Measurements from ENCODE around the gene ZNF665.

- TF ChIP-seq CTCF (conservative IDR thresholded peaks at IDR 0.05; ENCODE audit: low read length) = no peak
- no peak for TF ChIP-seq EZH2phosphoT487 (IDR thresholded peaks at IDR 0.05; ENCODE audit: borderline replicate concordance, low read depth, low read length)
Measured at GRCh38 chr19:53158119-53158656, 35.0 kb downstream of the ZNF665 start.
